Tibial nerve (tissue), 4 donors: ENCODE measurements around the gene SNX25.

Experiments used
- CTCF ChIP-seq, 5 experiments: fragments of 200-600 bp in 3 of 5; fragments of 450-650 bp in 2 of 5; sonication (generic) in 3 of 5; IDR thresholded peaks; one replicate each; pipeline ENCODE4 v1.5.1; 2016 to 2019; ENCODE audit warnings: antibody characterized with exemption in 5 of 5, mild to moderate bottlenecking in 3 of 5, moderate library complexity in 2 of 5
- EP300 ChIP-seq, 2 donors: sonication (generic); formaldehyde crosslinking; IDR thresholded peaks; one replicate each; pipeline ENCODE4 v1.6.1; 2017; ENCODE audit warnings: antibody characterized with exemption in 2 of 2, mild to moderate bottlenecking in 1 of 2
- POLR2A ChIP-seq, 2 donors: fragments of 450-650 bp; IDR thresholded peaks; one replicate each; pipeline ENCODE4 v1.6.1; 2017; ENCODE audit warnings: antibody characterized with exemption in 2 of 2, mild to moderate bottlenecking in 2 of 2, moderate library complexity in 2 of 2

- TF ChIP-seq CTCF (IDR thresholded peaks at IDR 0.05) (no peak), EP300 (IDR thresholded peaks at IDR 0.05) (no peak), POLR2A (IDR thresholded peaks at IDR 0.05) (no peak)
Measured at GRCh38 chr4:185265942-185266341, 56.5 kb downstream of the SNX25 start.
